HEK293T (cell line): ENCODE measurements around the gene CNTNAP1.

Source experiments
- CTBP1 ChIP-seq: fragments of 450-650 bp; IDR thresholded peaks from 2 replicates; pipeline ENCODE4 v1.6.1; 2016; ENCODE audit warnings: borderline replicate concordance
- L3MBTL2 ChIP-seq: fragments of 450-650 bp; conservative IDR thresholded peaks from 2 replicates; pipeline ENCODE4 v1.6.1; 2016; ENCODE audit warnings: mild to moderate bottlenecking
- SP1 ChIP-seq: fragments of 450-650 bp; IDR thresholded peaks from 2 replicates; pipeline ENCODE4 v1.6.1; 2017
- SUZ12 ChIP-seq: fragments of 450-650 bp; IDR thresholded peaks from 2 replicates; pipeline ENCODE4 v1.6.1; 2016; ENCODE audit warnings: mild to moderate bottlenecking

DNA sequence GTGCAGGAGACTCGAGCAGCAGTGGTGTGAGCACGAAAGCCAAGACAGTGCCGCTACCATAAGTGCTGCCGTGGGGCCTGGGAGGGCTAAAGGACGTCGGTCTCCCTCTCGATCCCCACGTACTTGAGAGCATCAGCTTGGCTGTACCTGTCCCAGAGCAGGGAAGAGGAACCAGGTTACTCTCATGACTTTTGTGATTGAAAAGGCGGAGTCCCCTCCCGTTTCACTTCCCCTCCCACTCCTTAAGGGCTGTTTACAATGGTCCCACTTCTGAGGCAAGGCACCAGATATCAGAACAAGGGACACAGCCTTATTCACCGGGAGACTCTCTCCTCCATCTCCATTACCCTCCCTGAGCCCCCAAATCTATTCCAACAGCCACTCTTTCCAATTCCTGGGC is 20.1 kb downstream of the CNTNAP1 start:
- TF ChIP-seq SP1, result no peak
- TF ChIP-seq SUZ12, result no peak
- TF ChIP-seq CTBP1, result no peak
- no peak for TF ChIP-seq L3MBTL2
